ENCODE measurements around the gene NUFIP2.

DNA sequence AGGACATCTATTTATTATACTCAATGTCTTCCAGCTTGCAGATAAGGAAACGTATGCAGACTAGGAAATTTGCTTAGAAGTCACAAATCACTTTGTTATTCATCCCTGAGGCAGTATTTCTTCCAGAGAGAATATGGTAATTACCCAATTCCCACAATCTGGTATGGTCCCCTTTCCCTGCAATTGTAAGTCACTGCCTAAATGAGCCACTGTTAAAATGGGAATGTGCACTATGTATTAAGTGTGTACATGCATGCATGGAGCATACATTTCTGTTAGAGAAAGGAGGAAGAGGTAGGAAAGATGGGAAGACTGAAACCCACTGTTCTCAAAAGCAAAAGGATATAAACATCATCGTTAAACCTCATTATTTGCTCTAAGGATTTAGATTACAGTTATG lies 10.0 kb downstream of the NUFIP2 start:
- no peak for TF ChIP-seq POLR2AphosphoS5 (IDR thresholded peaks at IDR 0.05)
- TF ChIP-seq, protein P1, sequence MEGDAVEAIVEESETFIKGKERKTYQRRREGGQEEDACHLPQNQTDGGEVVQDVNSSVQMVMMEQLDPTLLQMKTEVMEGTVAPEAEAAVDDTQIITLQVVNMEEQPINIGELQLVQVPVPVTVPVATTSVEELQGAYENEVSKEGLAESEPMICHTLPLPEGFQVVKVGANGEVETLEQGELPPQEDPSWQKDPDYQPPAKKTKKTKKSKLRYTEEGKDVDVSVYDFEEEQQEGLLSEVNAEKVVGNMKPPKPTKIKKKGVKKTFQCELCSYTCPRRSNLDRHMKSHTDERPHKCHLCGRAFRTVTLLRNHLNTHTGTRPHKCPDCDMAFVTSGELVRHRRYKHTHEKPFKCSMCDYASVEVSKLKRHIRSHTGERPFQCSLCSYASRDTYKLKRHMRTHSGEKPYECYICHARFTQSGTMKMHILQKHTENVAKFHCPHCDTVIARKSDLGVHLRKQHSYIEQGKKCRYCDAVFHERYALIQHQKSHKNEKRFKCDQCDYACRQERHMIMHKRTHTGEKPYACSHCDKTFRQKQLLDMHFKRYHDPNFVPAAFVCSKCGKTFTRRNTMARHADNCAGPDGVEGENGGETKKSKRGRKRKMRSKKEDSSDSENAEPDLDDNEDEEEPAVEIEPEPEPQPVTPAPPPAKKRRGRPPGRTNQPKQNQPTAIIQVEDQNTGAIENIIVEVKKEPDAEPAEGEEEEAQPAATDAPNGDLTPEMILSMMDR (IDR thresholded peaks at IDR 0.05): no peak
- TF ChIP-seq POLR2A (IDR thresholded peaks at IDR 0.05): no peak
- no peak for TF ChIP-seq EP300 (IDR thresholded peaks at IDR 0.05)
